ENCODE data around the gene BFSP2. TPM values are rescaled to one million over a fixed set of nuclear protein-coding genes. Genes with fewer than 3 reads are reported as not detected.

The BFSP2 gene
- total RNA-seq (2022; extraction: Qiagen RNA extraction; ENCODE audit: low read depth): not detected in 5 replicates

DNA sequence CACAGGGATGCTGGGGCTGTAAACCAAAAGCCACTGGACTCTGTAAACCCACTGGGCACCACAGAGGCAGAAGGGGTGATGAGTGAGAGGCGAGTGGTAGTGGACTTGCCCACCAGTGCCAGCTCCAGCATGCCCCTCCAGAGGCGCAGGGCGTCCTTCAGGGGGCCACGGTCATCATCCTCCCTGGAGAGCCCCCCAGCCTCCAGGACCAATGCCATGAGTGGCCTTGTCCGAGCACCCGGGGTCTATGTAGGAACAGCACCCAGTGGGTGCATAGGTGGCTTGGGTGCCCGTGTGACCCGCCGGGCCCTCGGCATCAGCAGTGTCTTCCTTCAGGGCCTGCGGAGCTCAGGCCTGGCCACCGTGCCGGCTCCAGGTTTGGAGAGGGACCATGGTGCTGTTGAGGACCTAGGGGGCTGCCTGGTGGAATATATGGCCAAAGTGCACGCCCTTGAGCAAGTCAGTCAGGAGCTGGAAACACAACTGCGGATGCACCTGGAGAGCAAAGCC is at the start of gene BFSP2:
Gene BFSP2 (plus strand): TSS at position 51 of the 510 bp plus-strand sequence. CDS start 28 bp downstream, at position 79.

Other genes starting within 250 kb of the BFSP2 start
- 98.7 to 143 TPM (median 129 TPM) in 5 replicates for gene CDV3, start 173.6 kb downstream of the BFSP2 start, total RNA-seq (2022; extraction: Qiagen RNA extraction; ENCODE audit: low read depth)

Measured in A549 treated with RU486 at 1 μM for 4 hours (cell line).